ENCODE data around the gene WNT1.

DNA sequence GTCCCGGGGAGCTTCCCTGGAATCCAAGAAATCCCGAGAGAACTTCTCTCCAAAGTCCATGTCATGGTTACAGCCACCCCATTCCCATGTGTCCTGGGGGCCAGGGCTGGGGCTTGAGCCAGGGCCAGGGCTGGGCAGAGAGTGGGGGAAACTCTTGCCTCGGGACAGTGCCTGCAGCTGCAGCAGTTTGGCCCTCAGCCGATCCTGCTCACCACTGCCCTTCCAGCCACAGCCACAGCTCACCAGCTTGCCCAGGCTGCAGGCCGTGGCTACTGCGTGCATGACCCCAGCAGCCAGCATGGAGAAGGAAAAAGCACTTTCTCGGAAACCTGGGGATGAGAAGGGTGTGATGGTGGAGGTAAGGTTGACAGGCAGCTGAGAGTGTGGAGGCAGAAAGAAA lies 10.1 kb upstream of the WNT1 start:
- no peak for TF ChIP-seq CEBPB (IDR thresholded peaks at IDR 0.05)
- TF ChIP-seq EP300 (IDR thresholded peaks at IDR 0.05; ENCODE audit: borderline replicate concordance), result no peak
- no peak for TF ChIP-seq RAD21 (IDR thresholded peaks at IDR 0.05; ENCODE audit: low read depth)
- no peak for TF ChIP-seq ZBTB7A (IDR thresholded peaks at IDR 0.05; ENCODE audit: low read depth)
- TF ChIP-seq, protein P1, sequence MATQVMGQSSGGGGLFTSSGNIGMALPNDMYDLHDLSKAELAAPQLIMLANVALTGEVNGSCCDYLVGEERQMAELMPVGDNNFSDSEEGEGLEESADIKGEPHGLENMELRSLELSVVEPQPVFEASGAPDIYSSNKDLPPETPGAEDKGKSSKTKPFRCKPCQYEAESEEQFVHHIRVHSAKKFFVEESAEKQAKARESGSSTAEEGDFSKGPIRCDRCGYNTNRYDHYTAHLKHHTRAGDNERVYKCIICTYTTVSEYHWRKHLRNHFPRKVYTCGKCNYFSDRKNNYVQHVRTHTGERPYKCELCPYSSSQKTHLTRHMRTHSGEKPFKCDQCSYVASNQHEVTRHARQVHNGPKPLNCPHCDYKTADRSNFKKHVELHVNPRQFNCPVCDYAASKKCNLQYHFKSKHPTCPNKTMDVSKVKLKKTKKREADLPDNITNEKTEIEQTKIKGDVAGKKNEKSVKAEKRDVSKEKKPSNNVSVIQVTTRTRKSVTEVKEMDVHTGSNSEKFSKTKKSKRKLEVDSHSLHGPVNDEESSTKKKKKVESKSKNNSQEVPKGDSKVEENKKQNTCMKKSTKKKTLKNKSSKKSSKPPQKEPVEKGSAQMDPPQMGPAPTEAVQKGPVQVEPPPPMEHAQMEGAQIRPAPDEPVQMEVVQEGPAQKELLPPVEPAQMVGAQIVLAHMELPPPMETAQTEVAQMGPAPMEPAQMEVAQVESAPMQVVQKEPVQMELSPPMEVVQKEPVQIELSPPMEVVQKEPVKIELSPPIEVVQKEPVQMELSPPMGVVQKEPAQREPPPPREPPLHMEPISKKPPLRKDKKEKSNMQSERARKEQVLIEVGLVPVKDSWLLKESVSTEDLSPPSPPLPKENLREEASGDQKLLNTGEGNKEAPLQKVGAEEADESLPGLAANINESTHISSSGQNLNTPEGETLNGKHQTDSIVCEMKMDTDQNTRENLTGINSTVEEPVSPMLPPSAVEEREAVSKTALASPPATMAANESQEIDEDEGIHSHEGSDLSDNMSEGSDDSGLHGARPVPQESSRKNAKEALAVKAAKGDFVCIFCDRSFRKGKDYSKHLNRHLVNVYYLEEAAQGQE (IDR thresholded peaks at IDR 0.05; ENCODE audit: low read depth), result no peak
- TF ChIP-seq YY1 (IDR thresholded peaks at IDR 0.05; ENCODE audit: low read depth), result no peak
- no peak for TF ChIP-seq CREB1 (IDR thresholded peaks at IDR 0.05; ENCODE audit: low read depth)
- TF ChIP-seq TAF1 (IDR thresholded peaks at IDR 0.05; ENCODE audit: low read depth), result no peak
- TF ChIP-seq NFIC (IDR thresholded peaks at IDR 0.05), result no peak
- TF ChIP-seq, protein P2, sequence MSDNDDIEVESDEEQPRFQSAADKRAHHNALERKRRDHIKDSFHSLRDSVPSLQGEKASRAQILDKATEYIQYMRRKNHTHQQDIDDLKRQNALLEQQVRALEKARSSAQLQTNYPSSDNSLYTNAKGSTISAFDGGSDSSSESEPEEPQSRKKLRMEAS (IDR thresholded peaks at IDR 0.05), result no peak
- TF ChIP-seq FOXM1 (IDR thresholded peaks at IDR 0.05; ENCODE audit: borderline replicate concordance, low read depth), result no peak
